GM12878 (cell line): ENCODE results near the gene ERC1.

ENCODE experiments used
- CTCF ChIP-seq, 3 experiments: IDR thresholded peaks in 2 of 3; conservative IDR thresholded peaks in 1 of 3; 2 replicates each; pipeline ENCODE4 v1.5.1; 2011; ENCODE audit warnings: low read depth in 3 of 3, low read length in 3 of 3, mild to moderate bottlenecking in 3 of 3, control low read depth in 2 of 3, moderate library complexity in 2 of 3, inconsistent platforms in 1 of 3, mixed read lengths in 1 of 3; ENCODE audit not compliant: control insufficient read depth in 2 of 3, insufficient read depth in 1 of 3; ENCODE audit errors: extremely low read depth in 1 of 3
- EP300 ChIP-seq, 2 experiments: fragments of 150-350 bp in 1 of 2; IDR thresholded peaks; 2 replicates each; pipeline ENCODE4 v1.6.1; 2011 to 2012; ENCODE audit warnings: low read depth in 2 of 2, low read length in 2 of 2, borderline replicate concordance in 1 of 2, improper control_type of control experiment in 1 of 2, inconsistent platforms in 1 of 2; ENCODE audit not compliant: control insufficient read depth in 1 of 2
- HDGF ChIP-seq: fragments of 450-650 bp; IDR thresholded peaks from 2 replicates; pipeline ENCODE4 v1.6.1; 2016; ENCODE audit warnings: antibody characterized with exemption
- POLR2A ChIP-seq: IDR thresholded peaks from 2 replicates; pipeline ENCODE4 v1.6.1; 2011; ENCODE audit warnings: low read depth, mild to moderate bottlenecking, low read length
- POLR2AphosphoS5 ChIP-seq: IDR thresholded peaks from 2 replicates; pipeline ENCODE4 v1.6.1; 2011; ENCODE audit warnings: mild to moderate bottlenecking, low read length, inconsistent platforms
- PRDM15 ChIP-seq: fragments of 450-650 bp; formaldehyde crosslinking; IDR thresholded peaks from 2 replicates; pipeline ENCODE4 v1.4.0; 2020; ENCODE audit warnings: mild to moderate bottlenecking, moderate library complexity
- YY1 ChIP-seq: IDR thresholded peaks from 2 replicates; pipeline ENCODE4 v1.6.1; 2011; ENCODE audit warnings: low read depth, mild to moderate bottlenecking, low read length
- ZBTB11 ChIP-seq: fragments of 450-650 bp; formaldehyde crosslinking; IDR thresholded peaks from 2 replicates; pipeline ENCODE4 v1.5.0; 2022; ENCODE audit warnings: mild to moderate bottlenecking, missing genetic modification characterization
- TF ChIP-seq, protein P1 (sequence below): IDR thresholded peaks from 2 replicates; pipeline ENCODE4 v1.6.1; 2012; ENCODE audit warnings: low read depth, low read length, improper control_type of control experiment

- TF ChIP-seq POLR2A (no peak), CTCF (IDR thresholded peaks at IDR 0.05 in 2 of 3, conservative IDR thresholded peaks at IDR 0.05 in 1 of 3; ENCODE audit: control insufficient read depth in 2 of 3, extremely low read depth in 1 of 3, insufficient read depth in 1 of 3, low read depth in 3 of 3, low read length in 3 of 3) (no peak), ZBTB11 (no peak), EP300 (IDR thresholded peaks at IDR 0.05; ENCODE audit: borderline replicate concordance in 1 of 2, control insufficient read depth in 1 of 2, low read depth in 2 of 2, low read length in 2 of 2) (no peak), POLR2AphosphoS5 (no peak), HDGF (no peak), PRDM15 (CRISPR knock-in tag) (no peak), YY1 (no peak)
- TF ChIP-seq, protein P1, sequence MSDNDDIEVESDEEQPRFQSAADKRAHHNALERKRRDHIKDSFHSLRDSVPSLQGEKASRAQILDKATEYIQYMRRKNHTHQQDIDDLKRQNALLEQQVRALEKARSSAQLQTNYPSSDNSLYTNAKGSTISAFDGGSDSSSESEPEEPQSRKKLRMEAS = no peak
Observed at GRCh38 chr12:966724-967123, 24.3 kb upstream of the ERC1 start.
